GM23338 (cell line): ENCODE measurements around the gene FRMD1. TPM values are rescaled to one million over a fixed set of nuclear protein-coding genes. Genes with fewer than 3 reads are reported as not detected.

Source experiments
- ATAC-seq: fragments of 200-7000 bp; cut with Tn5 transposase; 3 replicates; pipeline ENCODE4 v1.9.1; 2020
- DNase-seq: peaks from one replicate; pipeline ENCODE4 v3.0.0-alpha.2; 2015; ENCODE audit warnings: low spot score
- H2AFZ ChIP-seq: fragments of 200-600 bp; sonication (generic); 2 replicates; pipeline ENCODE4 v1.8.0; 2016; ENCODE audit warnings: antibody characterized with exemption, mild to moderate bottlenecking, moderate library complexity
- H3F3A ChIP-seq: fragments of 200-600 bp; sonication (generic); replicated peaks from 2 replicates; pipeline ENCODE4 v1.8.0; 2017; ENCODE audit warnings: antibody characterized with exemption, mixed run types, low read depth
- H3K27ac ChIP-seq: fragments of 200-600 bp; sonication (generic); 2 replicates; pipeline ENCODE4 v1.6.1; 2016; ENCODE audit warnings: low read depth
- H3K27me3 ChIP-seq: fragments of 200-600 bp; sonication (generic); 2 replicates; pipeline ENCODE4 v1.8.0; 2016; ENCODE audit warnings: mild to moderate bottlenecking, mixed run types, moderate library complexity; ENCODE audit not compliant: insufficient read depth
- H3K36me3 ChIP-seq: fragments of 200-600 bp; sonication (generic); 2 replicates; pipeline ENCODE4 v1.8.0; 2016; ENCODE audit warnings: mild to moderate bottlenecking; ENCODE audit not compliant: insufficient read depth
- H3K4me1 ChIP-seq: fragments of 200-600 bp; sonication (generic); 2 replicates; pipeline ENCODE4 v1.8.0; 2016; ENCODE audit warnings: mild to moderate bottlenecking, moderate library complexity; ENCODE audit not compliant: insufficient read depth
- H3K4me2 ChIP-seq: fragments of 200-600 bp; sonication (generic); 2 replicates; pipeline ENCODE4 v1.7.1; 2017; ENCODE audit warnings: mixed run types
- H3K4me3 ChIP-seq: fragments of 200-600 bp; sonication (generic); 2 replicates; pipeline ENCODE4 v1.6.1; 2016; ENCODE audit warnings: mixed run types
- H3K79me2 ChIP-seq: fragments of 200-600 bp; sonication (generic); replicated peaks from 2 replicates; pipeline ENCODE4 v1.8.0; 2017; ENCODE audit warnings: mild to moderate bottlenecking; ENCODE audit not compliant: insufficient read depth
- H3K9me2 ChIP-seq: fragments of 200-600 bp; sonication (generic); 2 replicates; pipeline ENCODE4 v1.8.0; 2017; ENCODE audit not compliant: insufficient read depth
- H4K20me1 ChIP-seq: fragments of 200-600 bp; sonication (generic); replicated peaks from 2 replicates; pipeline ENCODE4 v1.8.0; 2017; ENCODE audit warnings: mild to moderate bottlenecking; ENCODE audit not compliant: insufficient read depth
- H3K27ac Mint-ChIP-seq: 2 replicates; pipeline ENCODE4 v1.8.0; 2020; ENCODE audit warnings: inconsistent platforms, mild to moderate bottlenecking, moderate library complexity, mixed read lengths
- H3K27me3 Mint-ChIP-seq: 3 replicates; pipeline ENCODE4 v1.8.0; 2022; ENCODE audit warnings: low read depth, mild to moderate bottlenecking, moderate library complexity, mixed read lengths, inconsistent platforms; ENCODE audit not compliant: insufficient read depth, poor library complexity
- H3K36me3 Mint-ChIP-seq: 3 replicates; pipeline ENCODE4 v1.8.0; 2021; ENCODE audit warnings: low read depth, mild to moderate bottlenecking, inconsistent platforms, moderate library complexity, mixed read lengths
- H3K4me1 Mint-ChIP-seq: 3 replicates; pipeline ENCODE4 v1.8.0; 2020; ENCODE audit warnings: mild to moderate bottlenecking, inconsistent platforms, mixed read lengths
- H3K4me3 Mint-ChIP-seq: 3 replicates; pipeline ENCODE4 v1.8.0; 2021; ENCODE audit warnings: moderate library complexity, mild to moderate bottlenecking, inconsistent platforms, mixed read lengths
- H3K9me3 Mint-ChIP-seq: 3 replicates; pipeline ENCODE4 v1.8.0; 2020; ENCODE audit warnings: moderate library complexity, mild to moderate bottlenecking, inconsistent platforms, mixed read lengths
- CREB1 ChIP-seq: fragments of 250-450 bp; sonication (Bioruptor Pico); IDR thresholded peaks from 2 replicates; pipeline ENCODE4 v1.5.0; 2020; ENCODE audit warnings: low read depth, mild to moderate bottlenecking, moderate library complexity
- CTCF ChIP-seq, 2 experiments: fragments of 200-600 bp in 1 of 2; sonication (generic) in 1 of 2; conservative IDR thresholded peaks; 2 replicates each; pipeline versions ENCODE4 v1.5.1 to v1.6.1; 2016 to 2017; ENCODE audit warnings: antibody characterized with exemption in 2 of 2, low read depth in 2 of 2, mild to moderate bottlenecking in 2 of 2, moderate library complexity in 1 of 2
- ETS1 ChIP-seq: IDR thresholded peaks from 2 replicates; pipeline ENCODE4 v1.6.1; 2016; ENCODE audit warnings: antibody characterized with exemption
- EZH2 ChIP-seq: fragments of 200-600 bp; sonication (generic); IDR thresholded peaks from one replicate; pipeline ENCODE4 v1.8.0; 2017; ENCODE audit warnings: antibody characterized with exemption, mild to moderate bottlenecking, low read depth; ENCODE audit not compliant: unreplicated experiment
- EZH2phosphoT487 ChIP-seq: fragments of 200-600 bp; sonication (generic); IDR thresholded peaks from one replicate; pipeline ENCODE4 v1.8.1; 2018; ENCODE audit warnings: antibody characterized with exemption; ENCODE audit not compliant: unreplicated experiment
- JUNB ChIP-seq: IDR thresholded peaks from one replicate; pipeline ENCODE4 v1.6.1; 2016; ENCODE audit warnings: antibody characterized with exemption; ENCODE audit not compliant: unreplicated experiment
- NANOG ChIP-seq: IDR thresholded peaks from 2 replicates; pipeline ENCODE4 v1.6.1; 2016; ENCODE audit warnings: antibody characterized with exemption, borderline replicate concordance
- POLR2AphosphoS5 ChIP-seq: IDR thresholded peaks from 2 replicates; pipeline ENCODE4 v1.6.1; 2016; ENCODE audit warnings: antibody characterized with exemption, low read depth
- REST ChIP-seq: IDR thresholded peaks from one replicate; pipeline ENCODE4 v1.6.1; 2018; ENCODE audit warnings: antibody characterized with exemption; ENCODE audit not compliant: unreplicated experiment
- STAT1 ChIP-seq: IDR thresholded peaks from one replicate; pipeline ENCODE4 v1.6.1; 2016; ENCODE audit warnings: antibody characterized with exemption; ENCODE audit not compliant: unreplicated experiment
- ZNF114 ChIP-seq: fragments of 250-450 bp; sonication (Bioruptor Pico); IDR thresholded peaks from 2 replicates; pipeline ENCODE4 v1.5.0; 2020; ENCODE audit warnings: mild to moderate bottlenecking, moderate library complexity
- ZNF331 ChIP-seq: fragments of 250-450 bp; sonication (Bioruptor Pico); IDR thresholded peaks from 2 replicates; pipeline ENCODE4 v1.5.0; 2020; ENCODE audit warnings: low read depth, mild to moderate bottlenecking, moderate library complexity
- ZNF462 ChIP-seq: fragments of 250-450 bp; sonication (Bioruptor Pico); IDR thresholded peaks from 2 replicates; pipeline ENCODE4 v1.5.0; 2020; ENCODE audit warnings: mild to moderate bottlenecking, moderate library complexity
- polyA plus RNA-seq: library from polyadenylated mRNA; unstranded; fragments of >200 nt; fragmentation: Nextera tagmentation; extraction: Ambion mirVana; gene quantifications from 2 replicates; pipeline ENCODE4 v1.2.1, GENCODE V29; 2016
- total RNA-seq: library from RNA; depleted of rRNA; stranded (reverse); fragments of >200 nt; shearing (Covaris generic); gene quantifications from 2 replicates; pipeline ENCODE4 v1.2.3, GENCODE V29; 2014

Gene FRMD1
- total and polyA plus RNA-seq, 2 experiments from 2014 or later: 1.0 to 2.0 TPM

- H2AFZ ChIP-seq: peak overlapping the region; percentile 56; the same call in 1 of the 2 replicates
- H3K27me3 Mint-ChIP-seq: peaks cover 16% of the 10 kb centered on the region
- no peaks in the 10 kb centered on the region for H4K20me1 ChIP-seq
- no peak overlapping the region for H3K4me3 ChIP-seq
- no peak for DNase-seq
- no peaks in the 10 kb centered on the region for H3K79me2 ChIP-seq
- peaks cover 13% of the 10 kb centered on the region; the same call in 1 of the 2 replicates for H3F3A ChIP-seq
- no peak overlapping the region for H3K27ac ChIP-seq
- no peaks in the 10 kb centered on the region; the same call in 1 of the 2 replicates for H3K27me3 ChIP-seq
- peak; percentile 34 for ATAC-seq
- H3K4me1 ChIP-seq: peaks cover 34% of the 10 kb centered on the region
- H3K9me2 ChIP-seq: no peaks in the 10 kb centered on the region
- H3K4me1 Mint-ChIP-seq: peaks cover 33% of the 10 kb centered on the region
- TF ChIP-seq EZH2 (no peak), ZNF462 (CRISPR knock-in tag) (no peak), POLR2AphosphoS5 (no peak), JUNB (no peak), EZH2phosphoT487 (no peak), ZNF114 (CRISPR knock-in tag) (no peak), CTCF (conservative IDR thresholded peaks at IDR 0.05; ENCODE audit: low read depth in 2 of 2) (no peak), ZNF331 (CRISPR knock-in tag) (no peak), STAT1 (no peak), ETS1 (no peak), REST (no peak), NANOG (no peak), CREB1 (no peak)
- H3K9me3 Mint-ChIP-seq: peaks cover 14% of the 10 kb centered on the region
- H3K4me2 ChIP-seq: no peak overlapping the region
- H3K36me3 Mint-ChIP-seq: peaks cover 1% of the 10 kb centered on the region
- H3K36me3 ChIP-seq: no peaks in the 10 kb centered on the region
- no peak overlapping the region for H3K4me3 Mint-ChIP-seq
- peak overlapping the region; percentile 50 for H3K27ac Mint-ChIP-seq
These were observed 46.8 kb downstream of the FRMD1 start for GRCh38 chr6:168032005-168032760.
